ENCODE results near the gene GNG4.

- no peak for TF ChIP-seq GLIS3 (CRISPR knock-in tag; IDR thresholded peaks at IDR 0.05)
- no peak for TF ChIP-seq POU6F1 (CRISPR knock-in tag; IDR thresholded peaks at IDR 0.05; ENCODE audit: borderline replicate concordance, low read depth)
- no peak for TF ChIP-seq SNAI2 (CRISPR knock-in tag; IDR thresholded peaks at IDR 0.05)
- TF ChIP-seq PPARA (CRISPR knock-in tag; IDR thresholded peaks at IDR 0.05; ENCODE audit: borderline replicate concordance), result no peak
- no peak for TF ChIP-seq RARB (CRISPR knock-in tag; IDR thresholded peaks at IDR 0.05)
- no peak for TF ChIP-seq ZFP3 (CRISPR knock-in tag; IDR thresholded peaks at IDR 0.05)
- no peak for TF ChIP-seq ZC3H10 (CRISPR knock-in tag; IDR thresholded peaks at IDR 0.05)
- no peak for TF ChIP-seq ZFP30 (CRISPR knock-in tag; IDR thresholded peaks at IDR 0.05)
- TF ChIP-seq TCF4 (CRISPR knock-in tag; IDR thresholded peaks at IDR 0.05; ENCODE audit: borderline replicate concordance), result no peak
- no peak for TF ChIP-seq BACH2 (CRISPR knock-in tag; IDR thresholded peaks at IDR 0.05; ENCODE audit: borderline replicate concordance)
Observed at GRCh38 chr1:235563513-235564061, 86.0 kb downstream of the GNG4 start.
